SW480 (cell line): Measurements from ENCODE around the gene INTS13.
"Not testable (repeated sequence)": the region's sequence is repeated elsewhere in the genome, so short reads cannot be mapped to it uniquely, and the experiment has no call there.

Source experiments
- DNase-seq: peaks from one replicate; pipeline ENCODE4 v3.0.0-alpha.2; 2016; ENCODE audit warnings: low spot score

Gene INTS13

GRCh38 chr12:26870491-26871419 lies 67.0 kb downstream of the INTS13 start:
- no peak for DNase-seq

GRCh38 chr12:26869908-26870459 lies 67.8 kb downstream of the INTS13 start:
- DNase-seq: no peak

- no peak for DNase-seq
These were observed 68.7 kb downstream of the INTS13 start for GRCh38 chr12:26869104-26869494.

- DNase-seq: no peak
These were observed 69.2 kb downstream of the INTS13 start for GRCh38 chr12:26868447-26869103.

- no peak for DNase-seq
These were observed 70.7 kb downstream of the INTS13 start for GRCh38 chr12:26867080-26867479.

- peak; percentile 58 for DNase-seq
These were observed 74.3 kb downstream of the INTS13 start for GRCh38 chr12:26863515-26863914.

- not testable (repeated sequence) for DNase-seq
These were observed 75.0 kb downstream of the INTS13 start for GRCh38 chr12:26862787-26863186.

- DNase-seq: no peak
These were observed 76.1 kb downstream of the INTS13 start for GRCh38 chr12:26861690-26862089.

- no peak for DNase-seq
These were observed 80.2 kb downstream of the INTS13 start for GRCh38 chr12:26857465-26858176.

GRCh38 chr12:26855337-26855736 lies 82.4 kb downstream of the INTS13 start:
- DNase-seq: no peak
